H1 (cell line): ENCODE results near the gene BRSK2.

Experiments used
- ATF2 ChIP-seq: IDR thresholded peaks from 2 replicates; pipeline ENCODE4 v1.6.1; 2012; ENCODE audit warnings: low read length, inconsistent platforms
- CREB1 ChIP-seq: IDR thresholded peaks from 2 replicates; pipeline ENCODE4 v1.6.1; 2012; ENCODE audit warnings: inconsistent platforms
- CTCF ChIP-seq, 3 experiments: IDR thresholded peaks; 1 replicate in 2 of 3; 2 replicates in 1 of 3; pipeline versions ENCODE4 v1.5.1 to v1.6.1; 2011; ENCODE audit warnings: low read length in 3 of 3, mild to moderate bottlenecking in 3 of 3, inconsistent platforms in 2 of 3, low read depth in 1 of 3, moderate library complexity in 1 of 3; ENCODE audit not compliant: insufficient read depth in 1 of 3; ENCODE audit errors: control extremely low read depth in 1 of 3
- MAX ChIP-seq: IDR thresholded peaks from 2 replicates; pipeline ENCODE4 v1.6.1; 2012; ENCODE audit warnings: inconsistent platforms
- POLR2A ChIP-seq, 2 experiments: IDR thresholded peaks; 1 replicate in 1 of 2; 2 replicates in 1 of 2; pipeline ENCODE4 v1.6.1; 2011; ENCODE audit warnings: low read depth in 2 of 2, low read length in 2 of 2, mild to moderate bottlenecking in 2 of 2; ENCODE audit errors: control extremely low read depth in 1 of 2
- POLR2AphosphoS5 ChIP-seq: IDR thresholded peaks from 2 replicates; pipeline ENCODE4 v1.6.1; 2011; ENCODE audit warnings: low read depth, low read length
- RXRA ChIP-seq: IDR thresholded peaks from 2 replicates; pipeline ENCODE4 v1.6.1; 2011; ENCODE audit warnings: low read depth, mild to moderate bottlenecking, low read length, moderate library complexity; ENCODE audit not compliant: insufficient read depth
- SP2 ChIP-seq: IDR thresholded peaks from 2 replicates; pipeline ENCODE4 v1.6.1; 2012; ENCODE audit warnings: mild to moderate bottlenecking, low read length, inconsistent platforms

GRCh38 chr11:1485504-1485885 lies 95.8 kb downstream of the BRSK2 start:
- no peak for TF ChIP-seq POLR2AphosphoS5
- no peak for TF ChIP-seq CTCF (IDR thresholded peaks at IDR 0.05; ENCODE audit: control extremely low read depth in 1 of 3, insufficient read depth in 1 of 3, low read depth in 1 of 3, low read length in 3 of 3)
- TF ChIP-seq POLR2A (IDR thresholded peaks at IDR 0.05; ENCODE audit: control extremely low read depth in 1 of 2, low read depth in 2 of 2, low read length in 2 of 2) = no peak
- no peak for TF ChIP-seq MAX
- TF ChIP-seq SP2 = no peak
- TF ChIP-seq CREB1 = no peak
- no peak for TF ChIP-seq ATF2
- no peak for TF ChIP-seq RXRA
